BLaER1 (cell line): Measurements from ENCODE around the gene SEC14L5.

Experiments used
- H3K27ac ChIP-seq: shearing (Covaris generic); formaldehyde crosslinking; 2 replicates; pipeline ENCODE4 v1.8.1; 2022
- H3K27me3 ChIP-seq: shearing (Covaris generic); formaldehyde crosslinking; 2 replicates; pipeline ENCODE4 v1.8.1; 2022
- H3K36me3 ChIP-seq: shearing (Covaris generic); formaldehyde crosslinking; 2 replicates; pipeline ENCODE4 v1.8.1; 2022
- H3K4me1 ChIP-seq: shearing (Covaris generic); formaldehyde crosslinking; 2 replicates; pipeline ENCODE4 v1.8.1; 2022
- H3K4me2 ChIP-seq: shearing (Covaris generic); formaldehyde crosslinking; 2 replicates; pipeline ENCODE4 v1.8.1; 2022
- H3K4me3 ChIP-seq: shearing (Covaris generic); formaldehyde crosslinking; 2 replicates; pipeline ENCODE4 v1.8.1; 2022
- H3K9ac ChIP-seq: shearing (Covaris generic); formaldehyde crosslinking; 2 replicates; pipeline ENCODE4 v1.8.1; 2022
- H3K9me3 ChIP-seq: shearing (Covaris generic); formaldehyde crosslinking; 2 replicates; pipeline ENCODE4 v1.8.1; 2022
- H4K20me1 ChIP-seq: shearing (Covaris generic); formaldehyde crosslinking; 2 replicates; pipeline ENCODE4 v1.8.1; 2022
- Cebpa-rat ChIP-seq: shearing (Covaris generic); IDR thresholded peaks from 2 replicates; pipeline ENCODE4 v1.8.1; 2022

SEC14L5 gene

DNA sequence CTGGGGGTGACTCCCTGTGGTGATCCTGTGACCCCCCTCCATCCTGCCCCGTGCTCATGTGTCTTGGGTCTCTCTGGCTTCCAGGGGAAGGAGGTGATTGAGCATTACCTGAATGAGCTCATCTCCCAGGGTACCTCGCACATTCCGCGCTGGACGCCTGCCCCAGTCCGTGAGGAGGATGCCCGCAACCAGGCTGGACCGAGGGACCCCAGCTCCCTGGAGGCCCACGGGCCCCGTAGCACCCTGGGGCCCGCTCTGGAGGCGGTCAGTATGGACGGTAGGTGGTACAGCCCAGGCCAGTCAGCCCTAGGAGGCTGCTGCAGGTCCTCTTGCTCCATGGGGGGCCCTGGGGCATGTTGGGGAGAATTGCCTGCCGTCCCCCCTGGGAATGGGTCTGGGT is 33.6 kb downstream of the SEC14L5 start:
- no peak for TF ChIP-seq Cebpa-rat
- Histone ChIP-seq H4K20me1 (no peaks in the 10 kb centered on the region), H3K4me2 (no peak overlapping the region), H3K27ac (no peak overlapping the region), H3K27me3 (peaks cover 5% of the 10 kb centered on the region; the same call in 1 of the 2 replicates), H3K9ac (no peak overlapping the region), H3K9me3 (no peaks in the 10 kb centered on the region), H3K36me3 (no peaks in the 10 kb centered on the region), H3K4me1 (no peaks in the 10 kb centered on the region), H3K4me3 (no peak overlapping the region)

GRCh38 chr16:4994719-4995434 is 36.7 kb downstream of the SEC14L5 start:
- Histone ChIP-seq H3K9ac (no peak overlapping the region), H3K27me3 (no peaks in the 10 kb centered on the region), H3K4me3 (no peak overlapping the region), H3K36me3 (no peaks in the 10 kb centered on the region), H3K27ac (no peak overlapping the region), H3K9me3 (no peaks in the 10 kb centered on the region), H4K20me1 (no peaks in the 10 kb centered on the region), H3K4me2 (no peak overlapping the region), H3K4me1 (no peaks in the 10 kb centered on the region)
- TF ChIP-seq Cebpa-rat, result no peak

DNA sequence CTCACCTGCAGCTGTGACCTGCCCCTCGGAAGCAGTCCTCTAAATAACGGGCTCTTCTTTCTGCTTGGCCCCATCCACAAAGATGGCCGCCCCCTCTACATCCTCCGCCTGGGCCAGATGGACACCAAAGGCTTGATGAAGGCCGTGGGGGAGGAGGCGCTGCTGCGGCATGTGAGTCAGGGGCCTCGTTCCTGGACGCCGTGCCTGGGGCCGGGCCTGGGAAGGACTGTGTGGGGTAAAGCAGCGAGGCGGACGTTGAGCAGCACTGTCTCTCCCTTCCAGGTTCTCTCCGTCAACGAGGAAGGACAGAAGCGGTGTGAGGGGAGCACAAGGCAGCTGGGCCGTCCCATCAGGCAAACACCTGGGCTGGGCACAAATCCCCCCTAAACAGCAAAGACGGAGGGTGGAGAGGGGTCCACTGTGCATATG is 42.5 kb downstream of the SEC14L5 start:
- no peaks in the 10 kb centered on the region for H4K20me1 ChIP-seq
- no peaks in the 10 kb centered on the region for H3K36me3 ChIP-seq
- H3K4me1 ChIP-seq, result peaks cover 15% of the 10 kb centered on the region
- no peak overlapping the region for H3K4me3 ChIP-seq
- no peak overlapping the region for H3K27ac ChIP-seq
- TF ChIP-seq Cebpa-rat, result no peak
- H3K9me3 ChIP-seq, result no peaks in the 10 kb centered on the region
- peak overlapping the region; percentile 46; the same call in 1 of the 2 replicates for H3K4me2 ChIP-seq
- H3K9ac ChIP-seq, result no peak overlapping the region
- H3K27me3 ChIP-seq, result no peaks in the 10 kb centered on the region

GRCh38 chr16:5001571-5001970 is 43.4 kb downstream of the SEC14L5 start:
- Histone ChIP-seq H3K9me3 (no peaks in the 10 kb centered on the region), H3K36me3 (no peaks in the 10 kb centered on the region), H3K9ac (no peak overlapping the region), H3K4me3 (no peak overlapping the region), H3K4me2 (peak overlapping the region; percentile 46), H4K20me1 (no peaks in the 10 kb centered on the region), H3K27me3 (no peaks in the 10 kb centered on the region), H3K4me1 (peaks cover 15% of the 10 kb centered on the region), H3K27ac (no peak overlapping the region)
- TF ChIP-seq Cebpa-rat, result no peak

- Histone ChIP-seq H3K27me3 (no peaks in the 10 kb centered on the region), H3K4me2 (peak overlapping the region; percentile 46), H3K4me1 (peaks cover 15% of the 10 kb centered on the region), H3K9me3 (no peaks in the 10 kb centered on the region), H3K36me3 (no peaks in the 10 kb centered on the region), H3K27ac (no peak overlapping the region), H3K9ac (no peak overlapping the region), H3K4me3 (no peak overlapping the region), H4K20me1 (no peaks in the 10 kb centered on the region)
- TF ChIP-seq Cebpa-rat, result no peak
Observed at GRCh38 chr16:5001986-5002385, 43.9 kb downstream of the SEC14L5 start.

DNA sequence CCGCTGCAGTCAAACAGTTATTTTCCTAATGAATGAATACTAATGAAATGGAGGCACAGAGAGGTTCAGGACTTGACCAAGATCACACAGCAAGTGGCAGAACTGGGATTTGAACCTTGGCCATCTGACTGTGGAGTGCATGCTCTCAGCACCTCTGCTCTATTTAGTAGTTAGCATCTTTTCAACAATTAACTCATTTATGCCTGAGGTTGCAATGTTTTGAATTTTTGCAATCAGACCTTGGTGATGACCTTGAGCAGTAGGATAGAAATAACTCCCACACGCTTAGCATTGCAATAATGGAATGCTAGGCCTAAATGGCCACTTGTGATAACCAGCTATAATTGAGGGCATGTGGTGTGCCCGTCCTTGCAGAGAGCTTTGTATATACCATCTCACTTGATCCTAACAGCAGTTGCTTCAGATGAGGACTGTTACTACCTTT is 44.6 kb downstream of the SEC14L5 start:
- TF ChIP-seq Cebpa-rat, result no peak
- Histone ChIP-seq H3K4me1 (peaks cover 15% of the 10 kb centered on the region), H3K27ac (no peak overlapping the region), H3K9me3 (no peaks in the 10 kb centered on the region), H3K27me3 (no peaks in the 10 kb centered on the region), H3K36me3 (no peaks in the 10 kb centered on the region), H3K4me3 (no peak overlapping the region), H3K9ac (no peak overlapping the region), H4K20me1 (no peaks in the 10 kb centered on the region), H3K4me2 (no peak overlapping the region)

DNA sequence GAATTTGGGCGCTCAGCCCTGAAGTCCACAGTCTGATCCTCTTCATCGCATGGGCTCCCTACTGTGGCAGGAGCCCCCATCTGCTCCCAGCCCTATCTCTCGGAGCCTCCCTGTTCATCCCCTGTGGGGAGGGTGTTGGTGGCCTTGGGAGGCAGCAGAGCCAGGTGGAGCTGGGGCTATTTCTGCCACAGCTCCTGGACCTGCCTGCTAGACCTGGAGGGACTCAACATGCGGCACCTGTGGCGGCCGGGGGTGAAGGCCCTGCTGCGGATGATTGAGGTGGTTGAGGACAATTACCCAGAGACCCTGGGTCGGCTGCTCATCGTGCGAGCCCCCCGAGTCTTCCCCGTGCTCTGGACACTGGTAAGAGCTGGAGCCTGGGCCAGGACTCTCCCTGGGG is 45.1 kb downstream of the SEC14L5 start:
- no peak overlapping the region for H3K27ac ChIP-seq
- H3K9ac ChIP-seq, result no peak overlapping the region
- no peak for TF ChIP-seq Cebpa-rat
- H3K27me3 ChIP-seq, result no peaks in the 10 kb centered on the region
- H3K4me1 ChIP-seq, result peaks cover 15% of the 10 kb centered on the region
- no peaks in the 10 kb centered on the region for H3K36me3 ChIP-seq
- H3K4me3 ChIP-seq, result no peak overlapping the region
- no peaks in the 10 kb centered on the region for H4K20me1 ChIP-seq
- H3K9me3 ChIP-seq, result no peaks in the 10 kb centered on the region
- no peak overlapping the region for H3K4me2 ChIP-seq

DNA sequence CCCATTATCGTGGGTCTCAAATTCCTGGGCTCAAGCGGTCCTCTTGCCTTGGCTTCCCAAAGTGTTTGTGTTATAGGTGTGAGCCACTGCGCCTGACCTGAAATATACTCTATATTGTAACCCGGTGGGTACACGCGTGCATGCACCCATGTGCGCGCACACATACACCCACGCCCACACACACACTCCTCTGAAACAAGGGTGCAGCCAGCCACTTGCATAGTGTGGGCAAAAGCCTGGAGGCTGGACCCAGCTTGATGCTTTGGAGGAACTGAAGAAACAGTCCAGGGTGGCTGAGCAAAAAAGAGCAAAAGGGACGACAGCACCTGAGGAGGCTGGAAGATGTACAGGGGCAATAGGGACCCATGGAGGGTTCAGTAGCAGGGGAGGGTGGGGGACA is 45.7 kb downstream of the SEC14L5 start:
- Histone ChIP-seq H3K4me2 (no peak overlapping the region), H4K20me1 (no peaks in the 10 kb centered on the region), H3K9me3 (no peaks in the 10 kb centered on the region), H3K36me3 (no peaks in the 10 kb centered on the region), H3K27ac (no peak overlapping the region), H3K4me3 (no peak overlapping the region), H3K27me3 (no peaks in the 10 kb centered on the region), H3K9ac (no peak overlapping the region), H3K4me1 (peaks cover 15% of the 10 kb centered on the region)
- TF ChIP-seq Cebpa-rat, result no peak

DNA sequence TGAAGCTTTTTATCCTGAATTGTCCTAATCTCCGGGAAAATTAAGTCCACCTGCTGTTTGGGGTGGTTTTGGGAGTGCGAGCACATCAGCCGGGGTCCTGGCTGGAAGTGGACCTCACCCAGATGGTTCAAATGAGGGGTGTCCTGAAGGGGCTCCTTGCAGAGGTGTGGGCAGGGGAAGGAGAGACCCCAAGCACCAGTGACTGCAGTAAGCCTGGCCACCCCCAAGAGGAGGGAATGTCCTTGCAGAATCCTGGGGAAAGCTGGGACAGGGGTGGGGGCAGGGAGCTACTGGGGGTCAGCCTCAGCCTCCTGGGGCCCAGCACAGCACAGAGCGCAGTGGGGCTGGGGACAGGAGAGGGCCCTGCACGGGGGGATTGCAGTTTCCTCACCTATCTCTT is 46.2 kb downstream of the SEC14L5 start:
- Histone ChIP-seq H3K9ac (no peak overlapping the region), H3K4me3 (no peak overlapping the region), H3K9me3 (no peaks in the 10 kb centered on the region), H3K4me1 (peaks cover 15% of the 10 kb centered on the region), H3K36me3 (no peaks in the 10 kb centered on the region), H3K4me2 (no peak overlapping the region), H4K20me1 (no peaks in the 10 kb centered on the region), H3K27me3 (no peaks in the 10 kb centered on the region), H3K27ac (no peak overlapping the region)
- no peak for TF ChIP-seq Cebpa-rat

DNA sequence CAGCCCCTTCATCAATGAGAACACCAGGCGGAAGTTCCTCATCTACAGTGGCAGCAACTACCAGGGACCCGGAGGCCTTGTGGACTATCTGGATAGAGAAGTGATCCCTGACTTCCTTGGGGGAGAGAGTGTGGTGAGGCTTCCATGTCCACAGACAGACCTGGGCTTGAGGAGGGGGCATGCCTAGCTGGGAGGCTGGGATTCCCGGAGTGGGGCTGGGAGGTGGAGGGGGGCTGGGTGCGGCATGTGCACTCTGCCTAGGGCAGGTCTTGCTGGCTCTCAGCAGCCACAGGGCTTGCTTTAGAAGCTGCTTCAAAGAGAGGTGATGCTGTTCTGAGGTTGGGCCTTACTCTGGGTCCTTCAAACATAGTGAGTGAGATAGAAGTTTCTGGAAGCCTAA is 47.8 kb downstream of the SEC14L5 start:
- Histone ChIP-seq H3K27ac (no peak overlapping the region), H3K9ac (no peak overlapping the region), H3K9me3 (no peaks in the 10 kb centered on the region), H4K20me1 (no peaks in the 10 kb centered on the region), H3K4me2 (no peak overlapping the region), H3K4me1 (peaks cover 11% of the 10 kb centered on the region), H3K27me3 (no peaks in the 10 kb centered on the region), H3K4me3 (no peak overlapping the region), H3K36me3 (no peaks in the 10 kb centered on the region)
- TF ChIP-seq Cebpa-rat, result no peak
